ENCODE measurements around the gene PRPH. TPM values are rescaled to one million over a fixed set of nuclear protein-coding genes. Genes with fewer than 3 reads are reported as not detected.

Gene PRPH
- total and polyA plus RNA-seq, 2 of the 13 experiments (the other 11 are each of a cell fraction or from before 2014, with no cell fraction given): 0.12 TPM; not detected in 1

GRCh38 chr12:49336645-49337584, 42.0 kb downstream of the PRPH start, which contains the start of gene C1QL4 (continued):
- TF ChIP-seq YY1 (IDR thresholded peaks at IDR 0.05; ENCODE audit: insufficient read depth, insufficient replicate concordance, low read depth, low read length) (peak; percentile 45), STAG1 (CRISPR knock-in tag; IDR thresholded peaks at IDR 0.05) (0 out of 2 replicates have a peak, but pooled peaks have one; percentile 24), ATF4 (CRISPR knock-in tag; IDR thresholded peaks at IDR 0.05) (no peak), NR2C2 (CRISPR knock-in tag; IDR thresholded peaks at IDR 0.05; ENCODE audit: borderline replicate concordance) (no peak), DPF2 (CRISPR knock-in tag; IDR thresholded peaks at IDR 0.05; ENCODE audit: borderline replicate concordance, low read depth) (no peak), SRSF1 (optimal IDR thresholded peaks at IDR 0.05; ENCODE audit: low read depth, low read length) (peak; percentile 59), GATAD2A (CRISPR knock-in tag; IDR thresholded peaks at IDR 0.05) (peak; percentile 27; the same call in 1 of the 2 replicates), SRSF9 (IDR thresholded peaks at IDR 0.05; ENCODE audit: borderline replicate concordance, insufficient read depth, low read depth, low read length, poor library complexity, severe bottlenecking) (no peak), NFATC3 (CRISPR knock-in tag; IDR thresholded peaks at IDR 0.05) (no peak), THAP11 (CRISPR knock-in tag; IDR thresholded peaks at IDR 0.05) (0 out of 2 replicates have a peak, but pooled peaks have one; percentile 23)
- TF ChIP-seq, protein P1, sequence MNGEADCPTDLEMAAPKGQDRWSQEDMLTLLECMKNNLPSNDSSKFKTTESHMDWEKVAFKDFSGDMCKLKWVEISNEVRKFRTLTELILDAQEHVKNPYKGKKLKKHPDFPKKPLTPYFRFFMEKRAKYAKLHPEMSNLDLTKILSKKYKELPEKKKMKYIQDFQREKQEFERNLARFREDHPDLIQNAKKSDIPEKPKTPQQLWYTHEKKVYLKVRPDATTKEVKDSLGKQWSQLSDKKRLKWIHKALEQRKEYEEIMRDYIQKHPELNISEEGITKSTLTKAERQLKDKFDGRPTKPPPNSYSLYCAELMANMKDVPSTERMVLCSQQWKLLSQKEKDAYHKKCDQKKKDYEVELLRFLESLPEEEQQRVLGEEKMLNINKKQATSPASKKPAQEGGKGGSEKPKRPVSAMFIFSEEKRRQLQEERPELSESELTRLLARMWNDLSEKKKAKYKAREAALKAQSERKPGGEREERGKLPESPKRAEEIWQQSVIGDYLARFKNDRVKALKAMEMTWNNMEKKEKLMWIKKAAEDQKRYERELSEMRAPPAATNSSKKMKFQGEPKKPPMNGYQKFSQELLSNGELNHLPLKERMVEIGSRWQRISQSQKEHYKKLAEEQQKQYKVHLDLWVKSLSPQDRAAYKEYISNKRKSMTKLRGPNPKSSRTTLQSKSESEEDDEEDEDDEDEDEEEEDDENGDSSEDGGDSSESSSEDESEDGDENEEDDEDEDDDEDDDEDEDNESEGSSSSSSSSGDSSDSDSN (CRISPR knock-in tag; IDR thresholded peaks at IDR 0.05): peak; percentile 41; the same call in 1 of the 2 replicates

Measured in HepG2 (cell line).